HG03045 (cell line): ENCODE measurements around the gene ATP8B2.
"Not testable (repeated sequence)": the region's sequence is repeated elsewhere in the genome, so short reads cannot be mapped to it uniquely, and the experiment has no call there.

ENCODE experiments used
- ATAC-seq: cut with Tn5 transposase; IDR thresholded peaks from one replicate; pipeline ENCODE4 v1.9.1; 2021; ENCODE audit warnings: mild to moderate bottlenecking, moderate library complexity; ENCODE audit not compliant: unreplicated experiment

The ATP8B2 gene

GRCh38 chr1:154324241-154324640 lies 1.1 kb upstream of the ATP8B2 start:
- ATAC-seq, result no peak

GRCh38 chr1:154325583-154326545 lies 539 bp downstream of the ATP8B2 start:
- ATAC-seq, result no peak

DNA sequence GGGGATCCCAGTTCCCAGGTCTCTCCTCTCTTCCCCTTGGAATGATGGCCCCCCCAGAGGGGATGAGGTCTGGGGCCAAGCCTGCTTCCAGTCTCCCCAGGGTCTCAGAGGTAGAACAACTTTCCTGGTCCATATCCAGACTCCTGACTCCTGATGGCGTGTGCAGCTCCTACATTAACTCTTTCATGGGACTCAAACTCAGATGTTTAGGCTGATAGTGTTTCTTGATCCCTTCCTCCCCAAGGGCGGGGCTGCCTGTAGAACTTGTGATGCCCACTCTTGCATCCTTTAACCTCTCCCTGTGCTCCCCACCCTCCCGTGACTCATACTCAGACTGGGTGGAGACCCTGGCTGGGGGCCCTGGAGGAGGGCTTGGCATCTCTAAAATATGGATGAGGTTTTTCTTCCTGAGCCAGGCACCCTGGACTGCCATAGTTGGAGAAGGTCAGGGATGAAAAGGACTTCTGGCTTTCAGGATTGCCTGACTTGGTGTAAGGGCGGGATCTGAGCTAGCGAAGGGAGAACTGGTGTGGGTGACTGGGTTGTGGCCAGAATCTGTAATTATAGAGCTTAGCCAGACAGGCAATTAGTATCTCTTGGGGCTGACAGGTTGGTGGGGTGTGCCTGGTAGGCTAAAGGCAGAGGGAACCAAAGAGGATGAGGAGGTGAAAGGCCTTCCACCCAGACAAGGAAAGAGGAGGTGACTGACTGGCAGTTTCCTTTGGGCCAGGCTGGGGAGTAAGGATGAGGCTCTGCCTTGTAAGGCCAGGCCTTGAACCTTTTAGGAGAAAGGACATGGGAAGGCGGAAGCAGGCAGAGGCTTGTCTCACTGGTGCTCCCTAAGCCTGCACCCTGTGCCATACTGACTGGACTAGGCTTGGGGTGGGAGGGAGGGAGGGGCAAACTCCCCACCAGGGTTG lies 1.5 kb downstream of the ATP8B2 start:
- ATAC-seq, result no peak

GRCh38 chr1:154327466-154328317 lies 2.4 kb downstream of the ATP8B2 start:
- no peak for ATAC-seq

DNA sequence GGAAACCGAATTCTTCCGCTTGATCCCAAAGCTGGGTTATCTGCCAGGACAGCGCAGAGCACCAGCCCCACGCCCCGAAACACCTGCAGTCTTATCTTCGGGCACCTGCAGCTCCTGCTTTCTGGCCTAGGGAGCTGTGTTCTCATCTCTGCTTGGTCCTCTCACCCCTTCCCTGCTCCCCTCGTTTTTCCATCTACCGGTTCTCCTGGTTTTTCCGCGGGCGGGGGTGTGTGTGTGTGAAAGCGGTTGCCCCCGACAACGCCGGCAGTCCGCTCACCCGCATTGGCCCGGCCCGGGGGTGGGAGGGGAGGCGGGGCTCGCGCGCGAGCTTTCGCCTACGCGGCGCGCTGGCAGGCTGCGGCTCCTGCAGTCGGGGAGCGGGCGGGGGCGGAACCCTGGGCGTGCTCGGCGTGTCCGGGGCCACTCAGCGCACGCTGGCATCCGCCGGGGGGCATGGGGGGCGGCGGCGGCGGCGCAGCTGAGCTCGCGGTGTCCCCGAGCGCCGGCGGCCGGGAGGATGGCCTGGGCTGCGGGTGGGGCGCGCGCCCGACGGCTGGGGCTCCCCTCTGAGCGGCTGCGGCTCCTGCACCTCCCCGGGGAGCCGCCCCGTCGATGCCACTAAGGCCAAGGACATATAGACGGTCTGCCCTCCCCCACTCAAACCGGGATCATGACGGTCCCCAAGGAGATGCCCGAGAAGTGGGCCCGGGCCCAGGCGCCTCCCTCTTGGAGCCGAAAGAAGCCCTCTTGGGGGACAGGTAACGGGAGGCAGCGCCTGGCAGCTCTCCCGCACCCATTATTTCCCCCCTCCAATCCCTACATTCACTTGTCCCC lies 3.2 kb downstream of the ATP8B2 start:
- ATAC-seq, result peak; percentile 41

- no peak for ATAC-seq
Observed at GRCh38 chr1:154329152-154329521, 3.8 kb downstream of the ATP8B2 start.

GRCh38 chr1:154329551-154330131 lies 4.3 kb downstream of the ATP8B2 start:
- no peak for ATAC-seq

GRCh38 chr1:154330669-154331068 lies 5.3 kb downstream of the ATP8B2 start:
- ATAC-seq, result no peak

DNA sequence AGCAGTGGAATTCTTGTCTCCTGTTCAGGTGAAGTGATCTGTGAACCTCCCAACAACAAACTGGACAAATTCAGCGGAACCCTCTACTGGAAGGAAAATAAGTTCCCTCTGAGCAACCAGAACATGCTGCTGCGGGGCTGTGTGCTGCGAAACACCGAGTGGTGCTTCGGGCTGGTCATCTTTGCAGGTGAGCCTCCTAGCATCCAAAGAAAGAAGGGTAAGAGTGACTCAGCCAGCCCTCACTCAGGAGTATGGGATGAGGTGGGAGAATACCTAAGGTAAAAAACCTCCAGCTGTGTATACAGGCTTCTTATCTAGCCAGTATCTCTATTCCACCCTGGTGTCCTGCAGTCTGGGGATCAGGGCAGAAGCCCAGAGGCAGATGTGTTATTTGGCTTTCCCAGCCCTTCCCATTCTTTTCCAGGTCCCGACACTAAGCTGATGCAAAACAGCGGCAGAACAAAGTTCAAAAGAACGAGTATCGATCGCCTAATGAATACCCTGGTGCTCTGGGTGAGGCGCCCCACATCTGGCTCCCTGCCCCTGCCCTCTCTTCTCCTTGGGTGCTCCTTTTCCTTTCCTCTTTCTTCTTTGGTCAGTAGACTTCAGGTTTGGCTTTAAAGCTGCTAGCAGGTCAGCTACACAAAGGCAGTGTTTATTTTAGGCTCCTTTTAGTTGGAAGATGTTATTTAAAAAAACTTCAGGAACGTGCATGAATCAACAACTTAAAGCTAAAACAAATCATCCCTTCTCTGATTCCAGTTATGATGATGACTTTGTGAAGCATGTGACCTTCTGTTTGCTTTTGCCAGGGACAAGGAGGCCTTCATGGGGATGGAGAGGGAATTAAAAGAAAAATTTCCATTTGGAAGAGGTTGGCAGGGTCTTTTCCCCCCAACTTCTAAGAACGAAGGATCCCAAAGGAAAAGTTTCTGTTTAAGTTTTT lies 9.0 kb downstream of the ATP8B2 start:
- no peak for ATAC-seq

DNA sequence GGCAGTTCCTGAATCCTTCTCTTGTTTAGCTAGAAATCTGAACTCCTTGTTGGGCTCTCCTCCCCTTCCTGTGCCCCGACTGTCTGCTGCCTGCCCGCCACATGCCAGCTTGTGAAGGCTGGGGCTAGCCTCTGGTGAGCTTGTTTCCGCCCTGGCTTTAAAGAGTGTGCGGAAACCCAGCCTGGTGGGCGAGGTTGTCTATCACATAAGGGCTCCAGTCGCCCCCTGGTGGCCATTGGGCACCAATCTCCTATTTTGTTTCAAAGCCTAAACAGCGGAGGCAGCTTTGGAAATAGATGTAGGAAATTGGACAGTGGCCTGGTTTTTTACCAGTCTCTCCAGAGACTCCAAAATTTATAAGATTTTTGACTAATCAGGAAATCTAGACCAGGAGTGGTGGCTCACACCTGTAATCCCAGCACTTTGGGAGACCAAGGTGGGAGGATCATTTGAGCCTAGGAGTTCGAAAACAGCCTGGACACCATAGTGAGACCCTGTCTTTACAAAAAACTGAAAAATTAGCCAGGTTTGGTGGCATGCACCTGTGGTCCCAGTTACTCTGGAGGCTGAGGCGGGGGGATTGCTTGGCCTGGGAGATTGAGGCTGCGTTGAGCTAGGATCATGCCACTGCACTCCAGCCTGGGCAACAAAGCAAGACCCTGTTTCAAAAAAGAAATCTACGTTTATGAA lies 9.8 kb downstream of the ATP8B2 start:
- no peak for ATAC-seq

DNA sequence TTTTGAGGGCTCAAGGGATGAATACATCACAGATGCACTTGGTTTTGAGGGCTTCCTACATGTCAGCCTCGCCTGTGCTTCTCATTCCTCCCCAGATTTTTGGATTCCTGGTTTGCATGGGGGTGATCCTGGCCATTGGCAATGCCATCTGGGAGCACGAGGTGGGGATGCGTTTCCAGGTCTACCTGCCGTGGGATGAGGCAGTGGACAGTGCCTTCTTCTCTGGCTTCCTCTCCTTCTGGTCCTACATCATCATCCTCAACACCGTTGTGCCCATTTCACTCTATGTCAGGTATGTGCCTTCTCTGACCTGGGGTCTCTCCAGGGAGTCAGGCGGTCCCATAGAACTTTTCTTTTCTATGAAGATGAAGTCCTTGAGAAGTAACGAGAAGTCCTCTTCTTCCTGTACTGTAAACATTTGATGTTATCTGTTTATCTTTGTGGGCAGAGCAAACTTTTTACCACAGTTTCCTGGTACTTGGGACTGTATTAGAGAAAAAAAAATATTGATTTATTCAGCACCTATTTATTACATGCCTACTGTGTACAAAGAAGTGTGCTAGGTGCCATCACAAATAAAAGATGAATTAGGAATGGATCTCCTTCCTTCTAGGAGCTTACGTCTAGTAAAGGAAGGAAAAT lies 12.0 kb downstream of the ATP8B2 start:
- ATAC-seq, result no peak

DNA sequence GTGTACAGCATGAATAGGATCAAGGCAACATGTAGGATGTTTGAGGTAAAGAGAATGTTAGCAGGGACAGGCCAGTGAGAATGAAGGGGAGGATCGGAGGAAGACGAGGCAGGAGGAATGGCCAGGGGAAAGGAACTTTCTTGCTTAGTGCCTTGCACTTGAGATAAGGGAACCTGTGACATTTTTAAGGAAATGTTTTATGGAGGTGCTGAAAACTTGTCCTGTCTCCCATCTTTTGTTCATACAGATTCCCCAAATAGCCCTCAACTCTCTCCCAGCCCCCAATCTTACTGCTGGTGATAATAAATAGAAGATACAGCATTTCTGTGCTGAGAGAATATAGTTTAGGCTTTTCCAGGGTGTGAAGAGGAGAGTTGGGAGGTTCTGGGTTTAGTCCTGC lies 13.6 kb downstream of the ATP8B2 start:
- no peak for ATAC-seq

DNA sequence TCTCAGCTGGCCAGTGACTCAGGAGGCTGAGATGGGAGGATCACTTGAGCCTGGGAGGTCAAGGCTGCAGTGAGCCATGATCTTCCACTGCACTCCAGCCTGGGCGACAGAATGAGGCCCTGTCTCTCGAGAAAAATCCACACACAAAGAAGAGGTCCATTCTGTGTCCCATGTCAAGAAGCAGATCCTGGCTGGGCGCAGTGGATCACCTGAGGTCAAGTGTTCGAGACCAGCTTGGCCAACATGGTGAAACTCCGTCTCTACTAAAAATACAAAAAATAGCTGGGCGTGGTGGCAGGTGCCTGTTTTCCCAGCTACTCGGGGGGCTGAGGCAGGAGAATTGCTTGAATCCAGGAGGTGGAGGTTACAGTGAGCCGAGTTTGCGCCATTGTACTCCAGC lies 16.0 kb downstream of the ATP8B2 start:
- ATAC-seq, result not testable (repeated sequence)

GRCh38 chr1:154342132-154342531 lies 16.8 kb downstream of the ATP8B2 start:
- ATAC-seq, result no peak

- ATAC-seq, result no peak
Observed at GRCh38 chr1:154342836-154343472, 17.6 kb downstream of the ATP8B2 start.

GRCh38 chr1:154344977-154345837 lies 19.9 kb downstream of the ATP8B2 start:
- ATAC-seq, result no peak
